Pancreas (tissue), 10 donors: Measurements from ENCODE around the gene AFF3. TPM values are rescaled to one million over a fixed set of nuclear protein-coding genes. Genes with fewer than 3 reads are reported as not detected.
A peak's percentile ranks its signal among the peaks of the same experiment; 100 is the strongest.

Source experiments
- ATAC-seq, 4 donors: fragments of 200-7000 bp; cut with Tn5 transposase; one replicate each; pipeline versions ENCODE4 v1.8.0 to v1.9.1; 2020; ENCODE audit warnings: mild to moderate bottlenecking in 4 of 4, moderate library complexity in 4 of 4
- DNase-seq, 6 donors: peaks; one replicate each; pipeline ENCODE4 v3.0.0-alpha.2; 2020
- FAIRE-seq: peaks from 2 replicates; lab custom pipeline; 2012; peaks lifted over from hg19 to GRCh38; lab: Jason Lieb, UNC
- H3K27ac ChIP-seq, 4 donors: fragments of 200-600 bp; sonication (generic); 1 replicate in 3 of 4; 2 replicates in 1 of 4; pipeline versions ENCODE4 v1.5.0 to v1.8.0; 2020
- H3K27me3 ChIP-seq, 4 donors: fragments of 200-600 bp; one replicate each; pipeline ENCODE4 v1.8.0; 2021
- H3K36me3 ChIP-seq, 3 donors: fragments of 200-600 bp; sonication (generic) in 1 of 3; one replicate each; pipeline versions ENCODE4 v1.5.0 to v1.8.0; 2020 to 2021
- H3K4me1 ChIP-seq, 3 donors: fragments of 200-600 bp; one replicate each; pipeline ENCODE4 v1.8.0; 2021
- H3K4me3 ChIP-seq, 4 donors: fragments of 200-600 bp; sonication (generic) in 2 of 4; one replicate each; pipeline versions ENCODE4 v1.5.0 to v1.8.0; 2020 to 2021
- H3K9me3 ChIP-seq, 4 donors: fragments of 200-600 bp; one replicate each; pipeline ENCODE4 v1.8.0; 2021
- WGBS, 2 donors: extraction: QIAGEN DNeasy Blood & Tissue Kit; methylation state at CpG; one replicate each; pipeline ENCODE4 v1.1.7; 2013; 5-methylcytosine and 5-hydroxymethylcytosine counted together
- intact Hi-C, 3 donors: fragments of 100-400 bp; cut with DNase I; formaldehyde crosslinking; loops; one replicate each; pipeline versions ENCODE4 v1.11.1 to v1.14.2; 2022
- polyA plus RNA-seq, 2 donors: library from polyadenylated mRNA; stranded (reverse); fragments of 200-250 nt; gene quantifications; one replicate each; pipeline ENCODE4 v1.2.3, GENCODE V29; 2013
- total RNA-seq, 6 donors: library from RNA; stranded (reverse); fragmentation: NEBNext Ultra II Directional in 4 of 6; extraction: Animal tissue kit (Norgen Biotek cat#: 25700) in 4 of 6; gene quantifications; one replicate each; pipeline versions ENCODE4 v1.2.1 to v1.2.4, GENCODE V29; 2021 to 2023
- TF ChIP-seq, protein P1 (sequence below), 4 donors: fragments of 200-600 bp; sonication (generic) in 3 of 4; IDR thresholded peaks; one replicate each; pipeline versions ENCODE4 v1.5.0 to v1.8.0; 2021; ENCODE audit warnings: antibody characterized with exemption in 4 of 4
- donor health status: healthy with polysubstance abuse.
- donor health status: DM: no; HTN: no; CAD: no; lungs with moderate emphysema.
- donor health status: DM: no; HTN: no; CAD: no.
- donor health status: control.
- donor health status: control.
- donor health status: Bipolar disorder and iron deficiency.
- donor health status: DM: yes; HTN: yes; CAD: no.
- donor health status: DM: no; HTN: no; CAD: no.
- donor health status: DM: no; HTN: no; CAD: no.
- donor health status: DM: yes; HTN: yes; CAD: no.

The AFF3 gene
- total and polyA plus RNA-seq, 8 donors: 0.19 to 1.1 (median 0.54) TPM

DNA sequence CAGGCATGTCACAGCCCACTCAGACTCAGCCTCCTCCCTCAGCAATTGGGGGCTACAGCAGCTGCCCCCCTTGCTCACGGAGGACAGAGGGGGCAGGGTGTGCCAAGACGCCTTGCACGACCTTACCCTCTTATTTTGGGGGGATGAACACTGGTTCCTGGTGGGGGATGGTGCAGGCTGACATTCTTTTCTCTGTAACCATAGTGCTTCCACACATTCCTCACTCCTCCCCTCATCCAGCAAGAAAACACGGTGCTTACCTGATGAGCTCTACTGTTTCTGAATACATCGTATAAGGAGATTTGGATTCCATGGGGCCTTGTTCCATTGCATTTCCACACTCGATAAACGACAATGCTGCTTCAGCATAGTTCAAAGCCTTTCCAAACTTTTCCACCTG, 577.2 kb downstream of the AFF3 start:
- TF ChIP-seq, protein P1, sequence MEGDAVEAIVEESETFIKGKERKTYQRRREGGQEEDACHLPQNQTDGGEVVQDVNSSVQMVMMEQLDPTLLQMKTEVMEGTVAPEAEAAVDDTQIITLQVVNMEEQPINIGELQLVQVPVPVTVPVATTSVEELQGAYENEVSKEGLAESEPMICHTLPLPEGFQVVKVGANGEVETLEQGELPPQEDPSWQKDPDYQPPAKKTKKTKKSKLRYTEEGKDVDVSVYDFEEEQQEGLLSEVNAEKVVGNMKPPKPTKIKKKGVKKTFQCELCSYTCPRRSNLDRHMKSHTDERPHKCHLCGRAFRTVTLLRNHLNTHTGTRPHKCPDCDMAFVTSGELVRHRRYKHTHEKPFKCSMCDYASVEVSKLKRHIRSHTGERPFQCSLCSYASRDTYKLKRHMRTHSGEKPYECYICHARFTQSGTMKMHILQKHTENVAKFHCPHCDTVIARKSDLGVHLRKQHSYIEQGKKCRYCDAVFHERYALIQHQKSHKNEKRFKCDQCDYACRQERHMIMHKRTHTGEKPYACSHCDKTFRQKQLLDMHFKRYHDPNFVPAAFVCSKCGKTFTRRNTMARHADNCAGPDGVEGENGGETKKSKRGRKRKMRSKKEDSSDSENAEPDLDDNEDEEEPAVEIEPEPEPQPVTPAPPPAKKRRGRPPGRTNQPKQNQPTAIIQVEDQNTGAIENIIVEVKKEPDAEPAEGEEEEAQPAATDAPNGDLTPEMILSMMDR (IDR thresholded peaks at IDR 0.05): no peak
- no peak for DNase-seq
- no peak for FAIRE-seq
- intact Hi-C loops: loop anchor here in 1 of 3 donors (10.0 kb wide), 1 partner anchor 690 kb away; no protein-coding TSS in a partner anchor
- H3K4me3 ChIP-seq: no peak overlapping the region
- no peaks in the 10 kb centered on the region for H3K27me3 ChIP-seq
- H3K27ac ChIP-seq: no peak overlapping the region
- H3K36me3 ChIP-seq: no peaks in the 10 kb centered on the region
- no peaks in the 10 kb centered on the region for H3K9me3 ChIP-seq
- ATAC-seq: no peak
- 78 to 81% methylated on average over 7 of the region's 7 CpGs for WGBS, 2 donors
- no peaks in the 10 kb centered on the region for H3K4me1 ChIP-seq

GRCh38 chr2:99562516-99562915, 579.9 kb downstream of the AFF3 start:
- no peak overlapping the region for H3K27ac ChIP-seq
- H3K9me3 ChIP-seq: no peaks in the 10 kb centered on the region
- no peak for DNase-seq
- WGBS, 2 donors: 80 to 83% methylated on average over 2 of the region's 2 CpGs
- TF ChIP-seq, protein P1 (IDR thresholded peaks at IDR 0.05): no peak
- ATAC-seq: no peak
- intact Hi-C loops: loop anchor here in 1 of 3 donors (10.0 kb wide), 1 partner anchor 692 kb away; no protein-coding TSS in a partner anchor
- H3K4me3 ChIP-seq: no peak overlapping the region
- no peaks in the 10 kb centered on the region for H3K36me3 ChIP-seq
- H3K4me1 ChIP-seq: no peaks in the 10 kb centered on the region
- H3K27me3 ChIP-seq: peaks cover 0 to 8% (median 2%) of the 10 kb centered on the region in 4 donors
- no peak for FAIRE-seq

- 72 to 82% methylated on average over 3 of the region's 3 CpGs for WGBS, 2 donors
- TF ChIP-seq, protein P1 (IDR thresholded peaks at IDR 0.05): no peak
These were observed 580.6 kb downstream of the AFF3 start for GRCh38 chr2:99561804-99562203.

GRCh38 chr2:99559075-99559662, 583.2 kb downstream of the AFF3 start:
- peak; percentile 90 to 99 (median 98) for ATAC-seq
- intact Hi-C loops: loop anchor here in 1 of 3 donors (5.0 kb wide), 1 partner anchor 688 kb away; no protein-coding TSS in a partner anchor
- H3K4me3 ChIP-seq: no peak overlapping the region
- FAIRE-seq: peak; percentile 23
- no peak overlapping the region for H3K27ac ChIP-seq
- H3K4me1 ChIP-seq: no peaks in the 10 kb centered on the region
- DNase-seq: peak; percentile 62 to 99 (median 85)
- H3K9me3 ChIP-seq: no peaks in the 10 kb centered on the region
- H3K36me3 ChIP-seq: no peaks in the 10 kb centered on the region
- TF ChIP-seq, protein P1 (IDR thresholded peaks at IDR 0.05): peak; percentile 97 to 99 (median 98)
- WGBS, 2 donors: 3 to 4% methylated on average over 17 of the region's 17 CpGs
- H3K27me3 ChIP-seq: peaks cover 0 to 8% (median 2%) of the 10 kb centered on the region in 4 donors

More at GRCh38 chr2:99561804-99562203, 580.6 kb downstream of the AFF3 start:
- H3K9me3 ChIP-seq: no peaks in the 10 kb centered on the region
- DNase-seq (no peak), ATAC-seq (no peak), FAIRE-seq (no peak)
- no peak overlapping the region for H3K27ac ChIP-seq
- H3K4me3 ChIP-seq: no peak overlapping the region
- peaks cover 0 to 8% (median 2%) of the 10 kb centered on the region in 4 donors for H3K27me3 ChIP-seq
- H3K4me1 ChIP-seq: no peaks in the 10 kb centered on the region
- no peaks in the 10 kb centered on the region for H3K36me3 ChIP-seq
- intact Hi-C loops: loop anchor here in 1 of 3 donors (10.0 kb wide), 1 partner anchor 693 kb away; no protein-coding TSS in a partner anchor

- Histone ChIP-seq H3K9me3 (no peaks in the 10 kb centered on the region), H3K4me3 (no peak overlapping the region), H3K36me3 (no peaks in the 10 kb centered on the region), H3K27ac (no peak overlapping the region), H3K4me1 (no peaks in the 10 kb centered on the region), H3K27me3 (peaks cover 0 to 9% (median 4%) of the 10 kb centered on the region in 4 donors)
- intact Hi-C loops: loop anchor here in 1 of 3 donors (5.0 kb wide), 1 partner anchor 692 kb away; no protein-coding TSS in a partner anchor
- FAIRE-seq (no peak), DNase-seq (no peak), ATAC-seq (no peak)
- TF ChIP-seq, protein P1 (IDR thresholded peaks at IDR 0.05): no peak
- 62 to 66% methylated on average over 2 of the region's 2 CpGs for WGBS, 2 donors
These were observed 587.0 kb downstream of the AFF3 start for GRCh38 chr2:99555404-99555803.
